ENCODE data around the gene OR6X1. TPM values are rescaled to one million over a fixed set of nuclear protein-coding genes. Genes with fewer than 3 reads are reported as not detected.
"Not testable (repeated sequence)": the region's sequence is repeated elsewhere in the genome, so short reads cannot be mapped to it uniquely, and the experiment has no call there.

OR6X1 gene
- total RNA-seq, 1 donor from 2014 or later = not detected

GRCh38 chr11:123757976-123758375 is 3.7 kb upstream of the OR6X1 start:
- Mint-ChIP-seq H3K27me3 (no peaks in the 10 kb centered on the region), H3K4me3 (no peak overlapping the region), H3K4me1 (peaks cover 2% of the 10 kb centered on the region), H3K27ac (no peak overlapping the region), H3K36me3 (ENCODE audit: low read depth) (peaks cover 2% of the 10 kb centered on the region), H3K9me3 (peaks cover 12% of the 10 kb centered on the region)
- intact Hi-C loops (cut with micrococcal nuclease) = no loop called here
- no peak for ATAC-seq (ENCODE audit: low read depth)
- TF ChIP-seq CTCF (IDR thresholded peaks at IDR 0.05) = no peak
- ChIA-PET CTCF (no interaction called here), POLR2A (no interaction called here)
- DNase-seq = no peak

GRCh38 chr11:123755813-123756212 is 1.5 kb upstream of the OR6X1 start:
- Mint-ChIP-seq H3K4me3 (no peak overlapping the region), H3K36me3 (ENCODE audit: low read depth) (no peaks in the 10 kb centered on the region), H3K4me1 (peaks cover 2% of the 10 kb centered on the region), H3K9me3 (no peaks in the 10 kb centered on the region), H3K27ac (no peak overlapping the region), H3K27me3 (peaks cover 6% of the 10 kb centered on the region)
- POLR2A ChIA-PET = interaction anchor here (1.0 kb wide), 1 partner anchor 14 kb away, joined by 3 read pairs; the partner anchor contains the start of gene ZNF202
- no peak for TF ChIP-seq CTCF (IDR thresholded peaks at IDR 0.05)
- intact Hi-C loops (cut with micrococcal nuclease) = no loop called here
- ATAC-seq (ENCODE audit: low read depth) (no peak), DNase-seq (no peak)
- CTCF ChIA-PET = no interaction called here

GRCh38 chr11:123755344-123755743 is 1.0 kb upstream of the OR6X1 start:
- Mint-ChIP-seq H3K4me1 (peaks cover 2% of the 10 kb centered on the region), H3K36me3 (ENCODE audit: low read depth) (no peaks in the 10 kb centered on the region), H3K27me3 (peaks cover 7% of the 10 kb centered on the region), H3K4me3 (no peak overlapping the region), H3K27ac (no peak overlapping the region), H3K9me3 (no peaks in the 10 kb centered on the region)
- intact Hi-C loops (cut with micrococcal nuclease) = no loop called here
- POLR2A ChIA-PET = interaction anchor here (0.6 kb wide), 1 partner anchor 15 kb away, joined by 4 read pairs; no protein-coding TSS in a partner anchor
- TF ChIP-seq CTCF (IDR thresholded peaks at IDR 0.05) = no peak
- ATAC-seq (ENCODE audit: low read depth) = no peak
- CTCF ChIA-PET = no interaction called here
- no peak for DNase-seq

- Mint-ChIP-seq H3K27me3 (peaks cover 23% of the 10 kb centered on the region), H3K27ac (no peak overlapping the region), H3K4me3 (no peak overlapping the region), H3K4me1 (peaks cover 2% of the 10 kb centered on the region), H3K9me3 (peaks cover 4% of the 10 kb centered on the region), H3K36me3 (ENCODE audit: low read depth) (no peaks in the 10 kb centered on the region)
- POLR2A ChIA-PET = no interaction called here
- TF ChIP-seq CTCF (IDR thresholded peaks at IDR 0.05) = no peak
- intact Hi-C loops (cut with micrococcal nuclease) = no loop called here
- no peak for ATAC-seq (ENCODE audit: low read depth)
- CTCF ChIA-PET = no interaction called here
- no peak for DNase-seq
These were observed 1.2 kb downstream of the OR6X1 start for GRCh38 chr11:123753110-123753509.

- intact Hi-C loops (cut with micrococcal nuclease) = no loop called here
- no peak for TF ChIP-seq CTCF (IDR thresholded peaks at IDR 0.05)
- POLR2A ChIA-PET = no interaction called here
- CTCF ChIA-PET = no interaction called here
- Mint-ChIP-seq H3K27me3 (peaks cover 31% of the 10 kb centered on the region), H3K36me3 (ENCODE audit: low read depth) (no peaks in the 10 kb centered on the region), H3K9me3 (peaks cover 4% of the 10 kb centered on the region), H3K4me3 (no peak overlapping the region), H3K4me1 (peaks cover 2% of the 10 kb centered on the region), H3K27ac (no peak overlapping the region)
- DNase-seq (no peak), ATAC-seq (ENCODE audit: low read depth) (no peak)
These were observed 2.5 kb downstream of the OR6X1 start for GRCh38 chr11:123751781-123752180.

GRCh38 chr11:123748349-123748748 is 6.0 kb downstream of the OR6X1 start:
- POLR2A ChIA-PET; DNase-seq; H3K27ac Mint-ChIP-seq; H3K36me3 Mint-ChIP-seq (ENCODE audit: low read depth); H3K9me3 Mint-ChIP-seq; H3K4me1 Mint-ChIP-seq; ATAC-seq (ENCODE audit: low read depth); intact Hi-C loops (cut with micrococcal nuclease); CTCF ChIA-PET; H3K4me3 Mint-ChIP-seq: not testable (repeated sequence)
- peaks cover 37% of the 10 kb centered on the region for H3K27me3 Mint-ChIP-seq

All from activated B cell treated with CpG ODN at 0.5 μM for 24 hours (primary cell).